ENCODE results near the gene KNG1. TPM values are rescaled to one million over a fixed set of nuclear protein-coding genes. Genes with fewer than 3 reads are reported as not detected.
"Not testable (repeated sequence)": the region's sequence is repeated elsewhere in the genome, so short reads cannot be mapped to it uniquely, and the experiment has no call there.

KNG1 gene
- total RNA-seq, 1 donor from 2014 or later: not detected

DNA sequence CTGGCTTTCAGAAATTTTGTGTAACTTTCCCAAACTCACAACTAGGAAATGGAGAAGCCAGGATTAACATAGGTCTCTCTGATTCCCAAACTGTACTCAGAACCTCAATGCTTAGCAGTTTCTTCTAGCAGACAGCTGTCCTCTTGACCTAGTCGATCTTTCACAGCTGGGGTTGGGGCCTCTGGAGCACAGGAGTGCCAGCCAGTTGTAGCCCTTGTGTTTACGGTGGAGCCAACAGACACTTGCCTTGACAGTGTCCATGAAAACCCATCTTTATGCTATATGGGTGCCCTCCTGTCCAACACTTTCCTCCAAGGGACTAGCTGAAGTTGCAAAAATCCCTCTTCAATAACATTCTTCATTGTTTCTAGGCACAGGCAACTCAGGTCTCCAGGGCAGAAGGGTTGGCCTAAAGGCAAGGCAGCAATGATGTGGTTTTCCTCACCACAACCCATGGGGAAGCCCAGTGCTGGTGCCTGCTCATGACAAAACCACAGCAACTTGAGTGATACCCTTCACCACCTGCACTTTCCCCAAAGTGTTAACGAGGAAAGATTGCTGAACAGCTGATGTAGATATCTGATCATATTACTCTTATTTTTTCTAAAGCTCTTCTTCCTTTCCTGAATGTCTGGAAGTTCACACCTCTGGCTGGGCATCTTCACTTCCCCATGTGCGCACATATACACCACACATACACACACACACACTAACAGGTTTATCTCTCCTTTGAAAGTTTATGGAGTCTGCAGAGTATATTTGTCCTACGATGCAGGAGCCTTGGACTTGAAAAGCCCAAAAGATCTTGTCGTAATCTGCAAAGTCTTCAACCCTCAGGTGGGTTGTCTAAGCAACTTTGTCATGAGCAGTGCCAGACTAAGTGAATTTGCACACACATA is 11.0 kb upstream of the KNG1 start:
- peaks cover 2% of the 10 kb centered on the region for H3K36me3 Mint-ChIP-seq (ENCODE audit: low read depth, unreplicated experiment)
- Histone ChIP-seq H3K4me1 (ENCODE audit: insufficient read depth, low read length) (no peaks in the 10 kb centered on the region), H3K27me3 (ENCODE audit: insufficient read depth, low read length) (no peaks in the 10 kb centered on the region), H3K4me3 (ENCODE audit: insufficient read depth, low read depth, low read length) (no peak overlapping the region), H3K9ac (ENCODE audit: low read length) (no peak overlapping the region), H3K79me2 (ENCODE audit: insufficient read depth, low read length) (no peaks in the 10 kb centered on the region), H3K4me2 (ENCODE audit: low read length) (no peak overlapping the region), H4K20me1 (ENCODE audit: insufficient read depth, low read length) (no peaks in the 10 kb centered on the region), H3K36me3 (ENCODE audit: insufficient read depth, low read length) (no peaks in the 10 kb centered on the region), H3K9me3 (ENCODE audit: insufficient read depth, low read depth, low read length) (no peaks in the 10 kb centered on the region), H2AFZ (ENCODE audit: low read depth, low read length) (no peak overlapping the region), H3K27ac (ENCODE audit: low read depth, low read length) (no peak overlapping the region)
- H3K4me1 Mint-ChIP-seq (ENCODE audit: low read depth, unreplicated experiment): no peaks in the 10 kb centered on the region
- no peak overlapping the region for H3K4me3 Mint-ChIP-seq (ENCODE audit: unreplicated experiment)
- H3K9me3 Mint-ChIP-seq (ENCODE audit: unreplicated experiment): peaks cover 2% of the 10 kb centered on the region
- H3K27ac Mint-ChIP-seq (ENCODE audit: unreplicated experiment): no peak overlapping the region
- no peak for FAIRE-seq
- H3K27me3 Mint-ChIP-seq (ENCODE audit: low read depth, unreplicated experiment): peaks cover 33% of the 10 kb centered on the region
- no peak for TF ChIP-seq CTCF (IDR thresholded peaks at IDR 0.05; ENCODE audit: insufficient read depth, low read depth, low read length)
- no peak for TF ChIP-seq EZH2 (IDR thresholded peaks at IDR 0.05; ENCODE audit: insufficient read depth, low read length)
- DNase-seq (ENCODE audit: low read depth): no peak

DNA sequence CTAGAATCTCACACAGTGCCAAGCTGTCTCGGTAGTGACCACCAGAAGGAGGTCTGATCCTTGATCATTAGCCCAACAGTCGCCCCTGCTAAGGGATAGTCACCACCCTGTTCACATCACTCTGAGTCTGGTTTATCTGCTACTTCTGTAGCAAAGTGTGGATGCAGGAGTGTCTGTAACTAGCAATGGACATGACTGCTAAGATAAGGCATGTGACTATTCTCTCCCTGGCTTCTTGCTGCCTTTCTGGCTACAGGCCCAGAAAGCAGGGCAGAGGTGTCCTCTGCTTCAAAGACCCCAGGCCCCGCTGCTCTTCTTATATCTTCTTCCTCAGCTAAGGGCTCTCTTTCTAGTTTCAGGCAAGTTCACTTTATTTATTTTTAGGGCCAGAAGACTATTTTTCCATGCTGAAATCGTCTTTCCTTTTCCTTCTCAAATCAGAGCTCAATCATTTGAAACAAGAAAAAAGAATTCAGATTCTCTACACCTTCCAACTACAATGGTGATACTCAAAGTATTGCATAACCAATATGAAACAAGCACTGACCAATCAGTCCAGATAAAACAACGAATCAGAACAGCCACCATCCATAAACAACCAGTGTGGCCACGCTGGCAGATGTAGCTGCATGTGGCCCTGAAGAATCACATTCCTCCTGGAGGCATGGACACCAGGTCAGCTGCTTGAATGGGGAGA is 8.0 kb upstream of the KNG1 start:
- no peaks in the 10 kb centered on the region for H3K4me1 Mint-ChIP-seq (ENCODE audit: low read depth, unreplicated experiment)
- FAIRE-seq (no peak), DNase-seq (ENCODE audit: low read depth) (no peak)
- no peak overlapping the region for H3K4me3 ChIP-seq (ENCODE audit: insufficient read depth, low read depth, low read length)
- H3K36me3 ChIP-seq (ENCODE audit: insufficient read depth, low read length): no peaks in the 10 kb centered on the region
- no peak overlapping the region for H2AFZ ChIP-seq (ENCODE audit: low read depth, low read length)
- peaks cover 37% of the 10 kb centered on the region for H3K27me3 Mint-ChIP-seq (ENCODE audit: low read depth, unreplicated experiment)
- H3K36me3 Mint-ChIP-seq (ENCODE audit: low read depth, unreplicated experiment): peaks cover 2% of the 10 kb centered on the region
- H3K27ac ChIP-seq (ENCODE audit: low read depth, low read length): no peak overlapping the region
- no peaks in the 10 kb centered on the region for H3K4me1 ChIP-seq (ENCODE audit: insufficient read depth, low read length)
- no peak overlapping the region for H3K4me2 ChIP-seq (ENCODE audit: low read length)
- peaks cover 2% of the 10 kb centered on the region for H3K9me3 Mint-ChIP-seq (ENCODE audit: unreplicated experiment)
- no peak overlapping the region for H3K27ac Mint-ChIP-seq (ENCODE audit: unreplicated experiment)
- no peaks in the 10 kb centered on the region for H3K9me3 ChIP-seq (ENCODE audit: insufficient read depth, low read depth, low read length)
- no peaks in the 10 kb centered on the region for H3K79me2 ChIP-seq (ENCODE audit: insufficient read depth, low read length)
- H3K9ac ChIP-seq (ENCODE audit: low read length): no peak overlapping the region
- no peaks in the 10 kb centered on the region for H4K20me1 ChIP-seq (ENCODE audit: insufficient read depth, low read length)
- H3K4me3 Mint-ChIP-seq (ENCODE audit: unreplicated experiment): no peak overlapping the region
- TF ChIP-seq EZH2 (IDR thresholded peaks at IDR 0.05; ENCODE audit: insufficient read depth, low read length) (no peak), CTCF (IDR thresholded peaks at IDR 0.05; ENCODE audit: insufficient read depth, low read depth, low read length) (no peak)
- peaks cover 8% of the 10 kb centered on the region for H3K27me3 ChIP-seq (ENCODE audit: insufficient read depth, low read length)

GRCh38 chr3:186710694-186711093 is 6.5 kb upstream of the KNG1 start:
- not testable (repeated sequence) for H3K4me1 Mint-ChIP-seq (ENCODE audit: low read depth, unreplicated experiment); H3K27ac Mint-ChIP-seq (ENCODE audit: unreplicated experiment); FAIRE-seq; DNase-seq (ENCODE audit: low read depth); H3K4me2 ChIP-seq (ENCODE audit: low read length); H4K20me1 ChIP-seq (ENCODE audit: insufficient read depth, low read length); H3K36me3 ChIP-seq (ENCODE audit: insufficient read depth, low read length); H3K9ac ChIP-seq (ENCODE audit: low read length); H3K79me2 ChIP-seq (ENCODE audit: insufficient read depth, low read length); H3K4me3 Mint-ChIP-seq (ENCODE audit: unreplicated experiment); H3K4me1 ChIP-seq (ENCODE audit: insufficient read depth, low read length); H3K9me3 ChIP-seq (ENCODE audit: insufficient read depth, low read depth, low read length); H2AFZ ChIP-seq (ENCODE audit: low read depth, low read length); H3K27ac ChIP-seq (ENCODE audit: low read depth, low read length); H3K36me3 Mint-ChIP-seq (ENCODE audit: low read depth, unreplicated experiment); H3K4me3 ChIP-seq (ENCODE audit: insufficient read depth, low read depth, low read length); H3K9me3 Mint-ChIP-seq (ENCODE audit: unreplicated experiment); H3K27me3 ChIP-seq (ENCODE audit: insufficient read depth, low read length)
- peaks cover 32% of the 10 kb centered on the region for H3K27me3 Mint-ChIP-seq (ENCODE audit: low read depth, unreplicated experiment)

All from astrocyte (in vitro differentiated cells and primary cell).